GM12864 (cell line): Measurements from ENCODE around the gene TINAGL1.

Experiments
- DNase-seq: peaks from one replicate; pipeline ENCODE4 v3.0.0-alpha.2; 2011; ENCODE audit warnings: low read depth
- H3K4me3 ChIP-seq: 2 replicates; pipeline ENCODE4 v1.5.1; 2011; ENCODE audit warnings: mild to moderate bottlenecking, low read depth, low read length, control low read depth
- TF ChIP-seq, protein P1 (sequence below): IDR thresholded peaks from 2 replicates; pipeline ENCODE4 v1.5.1; 2011; ENCODE audit warnings: low read depth, mild to moderate bottlenecking, moderate library complexity, low read length, control low read depth, inconsistent platforms; ENCODE audit errors: missing control alignments

Gene TINAGL1

DNA sequence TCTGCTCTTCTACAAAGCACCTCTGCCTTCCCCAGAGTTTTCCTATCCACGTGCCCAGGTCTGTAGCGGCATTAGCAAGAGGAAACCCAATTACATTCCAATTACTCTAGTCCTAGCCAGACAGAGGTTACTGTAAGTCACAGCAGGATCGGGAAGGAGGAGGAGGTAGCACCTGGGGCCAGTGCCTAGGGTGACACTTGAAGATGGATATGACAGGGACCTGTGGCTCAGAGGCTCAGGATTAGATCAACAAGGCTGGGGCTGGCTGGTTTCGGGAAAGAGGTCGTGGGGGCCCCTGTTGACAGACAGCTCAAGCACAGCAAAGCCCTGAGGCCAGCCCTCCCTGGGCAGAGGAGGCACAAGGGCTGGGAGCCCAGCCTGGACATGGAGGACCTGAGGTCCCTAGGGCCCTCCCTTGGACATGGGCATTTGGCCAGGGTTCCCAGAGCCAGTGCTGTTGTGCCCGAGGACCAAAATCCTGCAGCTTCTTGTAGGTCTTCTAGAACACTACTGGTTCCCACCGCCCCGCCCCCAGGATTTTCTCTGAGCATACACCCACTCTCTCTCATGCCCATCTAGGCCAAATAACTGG is 38.2 kb downstream of the TINAGL1 start:
- no peak overlapping the region for H3K4me3 ChIP-seq
- no peak for DNase-seq
- TF ChIP-seq, protein P1, sequence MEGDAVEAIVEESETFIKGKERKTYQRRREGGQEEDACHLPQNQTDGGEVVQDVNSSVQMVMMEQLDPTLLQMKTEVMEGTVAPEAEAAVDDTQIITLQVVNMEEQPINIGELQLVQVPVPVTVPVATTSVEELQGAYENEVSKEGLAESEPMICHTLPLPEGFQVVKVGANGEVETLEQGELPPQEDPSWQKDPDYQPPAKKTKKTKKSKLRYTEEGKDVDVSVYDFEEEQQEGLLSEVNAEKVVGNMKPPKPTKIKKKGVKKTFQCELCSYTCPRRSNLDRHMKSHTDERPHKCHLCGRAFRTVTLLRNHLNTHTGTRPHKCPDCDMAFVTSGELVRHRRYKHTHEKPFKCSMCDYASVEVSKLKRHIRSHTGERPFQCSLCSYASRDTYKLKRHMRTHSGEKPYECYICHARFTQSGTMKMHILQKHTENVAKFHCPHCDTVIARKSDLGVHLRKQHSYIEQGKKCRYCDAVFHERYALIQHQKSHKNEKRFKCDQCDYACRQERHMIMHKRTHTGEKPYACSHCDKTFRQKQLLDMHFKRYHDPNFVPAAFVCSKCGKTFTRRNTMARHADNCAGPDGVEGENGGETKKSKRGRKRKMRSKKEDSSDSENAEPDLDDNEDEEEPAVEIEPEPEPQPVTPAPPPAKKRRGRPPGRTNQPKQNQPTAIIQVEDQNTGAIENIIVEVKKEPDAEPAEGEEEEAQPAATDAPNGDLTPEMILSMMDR, result no peak

DNA sequence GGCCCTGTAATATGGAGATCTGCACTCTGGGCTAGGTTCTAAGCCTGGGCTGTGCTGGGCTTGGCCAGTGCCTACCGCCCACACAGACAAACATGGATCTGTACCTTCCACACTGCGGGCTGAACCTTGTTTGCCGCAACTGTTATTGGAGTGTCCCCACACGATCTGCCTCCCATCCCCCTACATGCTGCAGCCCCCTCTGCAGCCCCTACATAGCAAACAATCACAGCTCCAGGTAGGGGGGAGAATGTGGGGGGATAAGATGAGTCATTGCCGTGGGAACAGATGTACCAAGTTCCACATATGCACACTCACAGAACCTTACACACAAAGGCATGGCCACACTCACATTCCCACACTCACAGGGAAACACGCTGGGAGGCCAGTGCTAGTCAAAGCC is 39.1 kb downstream of the TINAGL1 start:
- H3K4me3 ChIP-seq, result no peak overlapping the region
- TF ChIP-seq, protein P1, result no peak
- no peak for DNase-seq

DNA sequence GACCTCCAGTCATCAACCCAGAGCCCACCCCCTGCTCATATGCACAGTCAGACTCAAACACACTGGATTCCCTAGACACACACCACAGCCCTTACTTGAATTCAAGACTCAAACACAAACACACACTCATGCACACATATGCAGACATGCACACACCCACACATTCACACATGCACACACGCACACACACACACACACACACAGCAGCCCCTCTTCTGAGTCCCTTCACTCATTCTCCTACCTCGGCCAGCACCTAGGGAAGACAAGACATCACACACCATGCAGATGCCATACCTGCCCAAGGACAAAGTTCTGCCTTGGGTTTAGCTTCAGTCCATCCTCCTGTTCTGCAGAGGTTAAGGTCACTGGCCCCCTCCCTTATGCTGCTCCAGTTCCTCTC is 39.6 kb downstream of the TINAGL1 start:
- DNase-seq, result no peak
- TF ChIP-seq, protein P1, result no peak
- H3K4me3 ChIP-seq, result no peak overlapping the region

- no peak for DNase-seq
- H3K4me3 ChIP-seq, result no peak within 1 kb of the TSS
- TF ChIP-seq, protein P1, result no peak
Observed at GRCh38 chr1:31617218-31617915, 41.1 kb downstream of the TINAGL1 start, which contains the start of gene HCRTR1. TSS of gene HCRTR1 (plus strand) at chr1:31617689. CDS start at chr1:31619193, 1,504 bp downstream.

DNA sequence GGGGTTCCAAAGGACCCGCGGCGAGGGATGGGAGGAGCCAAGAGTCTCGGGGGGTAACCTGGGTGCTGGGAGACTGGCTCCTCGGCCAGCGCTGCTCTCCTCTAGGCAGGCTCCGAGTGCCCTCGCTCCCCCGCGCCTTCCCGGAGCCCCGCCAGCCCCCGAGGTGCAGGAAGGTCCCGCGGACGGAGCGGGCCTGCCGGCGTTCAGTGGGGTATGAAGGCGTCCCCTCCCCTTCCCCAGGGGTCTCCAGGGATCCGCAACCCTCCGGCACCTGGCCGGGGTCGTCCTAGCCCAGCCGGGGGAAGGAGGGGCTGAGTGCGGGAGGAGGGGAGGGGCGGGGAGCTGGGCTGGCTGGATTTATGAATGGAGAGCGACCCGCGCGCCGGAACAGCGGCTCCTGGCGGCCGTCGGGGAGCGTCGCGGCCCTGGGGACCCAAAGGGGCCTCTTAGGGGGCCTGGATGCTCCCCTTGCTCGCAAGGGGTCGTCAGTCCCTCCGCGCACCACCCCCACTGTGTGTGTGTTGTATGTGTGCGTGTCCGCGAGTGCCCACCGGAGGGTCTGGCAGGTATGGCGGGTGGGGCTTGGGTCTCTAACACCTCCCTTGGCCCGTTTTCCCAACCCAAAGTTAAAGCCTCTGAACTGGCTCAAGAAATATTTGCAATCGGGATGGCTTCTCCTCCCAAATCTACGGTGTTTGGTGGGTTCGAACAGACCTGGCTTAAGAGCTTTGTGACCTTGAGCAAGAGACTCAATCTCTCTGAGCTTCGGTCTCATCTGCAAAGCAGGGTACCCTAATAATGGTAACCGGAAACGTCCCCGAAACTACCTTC is 41.8 kb downstream of the TINAGL1 start:
- no peak overlapping the region for H3K4me3 ChIP-seq
- no peak for DNase-seq
- TF ChIP-seq, protein P1, result peak; percentile 85

DNA sequence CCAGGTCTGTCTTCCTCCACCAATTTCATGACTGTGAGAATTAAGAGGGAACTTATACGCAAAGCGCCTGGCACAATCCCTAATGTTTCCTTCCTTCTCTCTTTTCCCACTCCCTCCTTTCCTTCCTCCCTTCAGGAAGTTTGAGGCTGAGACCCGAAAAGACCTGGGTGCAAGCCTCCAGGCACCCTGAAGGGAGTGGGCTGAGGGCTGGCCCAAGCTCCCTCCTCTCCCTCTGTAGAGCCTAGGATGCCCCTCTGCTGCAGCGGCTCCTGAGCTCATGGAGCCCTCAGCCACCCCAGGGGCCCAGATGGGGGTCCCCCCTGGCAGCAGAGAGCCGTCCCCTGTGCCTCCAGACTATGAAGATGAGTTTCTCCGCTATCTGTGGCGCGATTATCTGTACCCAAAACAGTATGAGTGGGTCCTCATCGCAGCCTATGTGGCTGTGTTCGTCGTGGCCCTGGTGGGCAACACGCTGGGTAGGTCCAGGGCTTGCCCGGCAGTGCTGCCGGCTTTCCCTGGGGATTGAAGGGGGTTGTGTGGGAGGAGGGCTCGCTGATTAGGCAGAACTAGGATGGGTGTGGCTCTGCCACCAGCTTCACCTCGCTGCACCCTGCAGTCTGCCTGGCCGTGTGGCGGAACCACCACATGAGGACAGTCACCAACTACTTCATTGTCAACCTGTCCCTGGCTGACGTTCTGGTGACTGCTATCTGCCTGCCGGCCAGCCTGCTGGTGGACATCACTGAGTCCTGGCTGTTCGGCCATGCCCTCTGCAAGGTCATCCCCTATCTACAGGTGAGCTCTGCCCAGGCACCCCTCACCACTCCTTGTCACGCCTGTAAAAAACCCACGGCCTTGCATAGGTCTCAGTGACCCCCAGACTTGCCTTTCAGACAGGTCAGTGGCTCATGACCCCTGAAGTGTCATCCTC is 42.9 kb downstream of the TINAGL1 start:
- DNase-seq, result no peak
- TF ChIP-seq, protein P1, result peak; percentile 9
- no peak overlapping the region for H3K4me3 ChIP-seq
